HG03469 (cell line): ENCODE measurements around the gene C2orf49.
"Not testable (repeated sequence)": the region's sequence is repeated elsewhere in the genome, so short reads cannot be mapped to it uniquely, and the experiment has no call there.

Experiments
- ATAC-seq: cut with Tn5 transposase; IDR thresholded peaks from one replicate; pipeline ENCODE4 v1.9.1; 2021; ENCODE audit warnings: mild to moderate bottlenecking, moderate library complexity, moderate number of reproducible peaks; ENCODE audit not compliant: unreplicated experiment

Gene C2orf49

GRCh38 chr2:105320651-105321215, 16.6 kb upstream of the C2orf49 start:
- no peak for ATAC-seq

- ATAC-seq, result no peak
Observed at GRCh38 chr2:105321875-105322646, 15.3 kb upstream of the C2orf49 start.

- ATAC-seq, result no peak
Observed at GRCh38 chr2:105323111-105323510, 14.2 kb upstream of the C2orf49 start.

- no peak for ATAC-seq
Observed at GRCh38 chr2:105324101-105324500, 13.2 kb upstream of the C2orf49 start.

- ATAC-seq, result no peak
Observed at GRCh38 chr2:105324732-105325131, 12.6 kb upstream of the C2orf49 start.

- no peak for ATAC-seq
Observed at GRCh38 chr2:105325389-105325963, 11.9 kb upstream of the C2orf49 start.

- ATAC-seq, result not testable (repeated sequence)
Observed at GRCh38 chr2:105327271-105327670, 10.1 kb upstream of the C2orf49 start.

- ATAC-seq, result no peak
Observed at GRCh38 chr2:105327690-105328089, 9.7 kb upstream of the C2orf49 start.

- ATAC-seq, result no peak
Observed at GRCh38 chr2:105328281-105329196, 8.8 kb upstream of the C2orf49 start.

GRCh38 chr2:105329197-105329554, 8.2 kb upstream of the C2orf49 start:
- no peak for ATAC-seq

- peak; percentile 57 for ATAC-seq
Observed at GRCh38 chr2:105329561-105330495, 7.5 kb upstream of the C2orf49 start, which contains the start of gene TGFBRAP1. TGFBRAP1 (minus strand) TSS chr2:105329735; CDS start chr2:105308301, 21,434 bp downstream.

- no peak for ATAC-seq
Observed at GRCh38 chr2:105330681-105331375, 6.5 kb upstream of the C2orf49 start.

GRCh38 chr2:105334211-105334610, 3.1 kb upstream of the C2orf49 start:
- no peak for ATAC-seq

GRCh38 chr2:105335469-105335868, 1.9 kb upstream of the C2orf49 start:
- ATAC-seq, result no peak

- no peak for ATAC-seq
Observed at GRCh38 chr2:105336786-105337121, 586 bp upstream of the C2orf49 start.

- no peak for ATAC-seq
Observed at GRCh38 chr2:105338020-105338385, 663 bp downstream of the C2orf49 start.

- ATAC-seq, result no peak
Observed at GRCh38 chr2:105339414-105339813, 2.1 kb downstream of the C2orf49 start.

- ATAC-seq, result no peak
Observed at GRCh38 chr2:105344704-105345345, 7.5 kb downstream of the C2orf49 start.

GRCh38 chr2:105357122-105357521, 19.8 kb downstream of the C2orf49 start:
- no peak for ATAC-seq
